ENCODE measurements around the gene ZNF415.
"Not testable (repeated sequence)": the region's sequence is repeated elsewhere in the genome, so short reads cannot be mapped to it uniquely, and the experiment has no call there.

ZNF415 gene

GRCh38 chr19:53102206-53102755 lies 30.4 kb downstream of the ZNF415 start:
- no peak for DNase-seq

- DNase-seq: no peak
These were observed 31.2 kb downstream of the ZNF415 start for GRCh38 chr19:53101518-53101917.

GRCh38 chr19:53098570-53098969 lies 34.1 kb downstream of the ZNF415 start:
- DNase-seq: not testable (repeated sequence)

GRCh38 chr19:53096982-53097690 lies 35.6 kb downstream of the ZNF415 start:
- DNase-seq: not testable (repeated sequence)

GRCh38 chr19:53096579-53096978 lies 36.1 kb downstream of the ZNF415 start:
- not testable (repeated sequence) for DNase-seq

GRCh38 chr19:53094754-53095575 lies 37.7 kb downstream of the ZNF415 start:
- DNase-seq: no peak

- no peak for DNase-seq
These were observed 40.0 kb downstream of the ZNF415 start for GRCh38 chr19:53092723-53093122.

- DNase-seq: no peak
These were observed 41.1 kb downstream of the ZNF415 start for GRCh38 chr19:53091413-53092254.

GRCh38 chr19:53088091-53088490 lies 44.6 kb downstream of the ZNF415 start:
- DNase-seq: no peak

- no peak for DNase-seq
These were observed 45.8 kb downstream of the ZNF415 start for GRCh38 chr19:53086949-53087348.

GRCh38 chr19:53085496-53085895 lies 47.2 kb downstream of the ZNF415 start:
- DNase-seq: no peak

- no peak for DNase-seq
These were observed 49.8 kb downstream of the ZNF415 start for GRCh38 chr19:53082929-53083328.

- no peak for DNase-seq
These were observed 53.3 kb downstream of the ZNF415 start for GRCh38 chr19:53079313-53079924.

- no peak for DNase-seq
These were observed 54.0 kb downstream of the ZNF415 start for GRCh38 chr19:53078668-53079067.

- DNase-seq: no peak
These were observed 55.7 kb downstream of the ZNF415 start for GRCh38 chr19:53076984-53077383.

- no peak for DNase-seq
These were observed 63.9 kb downstream of the ZNF415 start for GRCh38 chr19:53068834-53069233.

GRCh38 chr19:53068199-53068598 lies 64.5 kb downstream of the ZNF415 start:
- no peak for DNase-seq

- DNase-seq: no peak
These were observed 74.7 kb downstream of the ZNF415 start for GRCh38 chr19:53057904-53058580.
